ENCODE measurements around the gene CNOT11.

The CNOT11 gene

DNA sequence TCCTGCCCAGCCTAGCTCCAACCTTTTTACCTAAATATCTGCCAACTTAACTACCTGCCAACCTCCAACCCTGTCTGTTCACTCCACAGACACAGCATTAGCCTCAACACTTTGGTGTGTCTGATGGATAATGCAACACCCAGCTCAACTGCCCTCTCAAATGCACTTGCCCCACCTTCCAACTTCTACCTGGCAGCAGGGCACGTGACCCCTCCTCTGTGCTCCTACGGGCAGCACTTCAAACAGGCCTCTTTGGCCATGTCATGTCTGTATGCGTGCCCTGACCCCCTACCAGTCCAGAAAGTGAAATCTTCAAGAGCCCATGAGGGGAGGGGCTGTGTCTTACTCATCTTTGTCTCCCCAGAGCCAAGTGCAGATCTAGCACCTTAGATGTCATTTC, 30.3 kb downstream of the CNOT11 start:
- DNase-seq = no peak

DNA sequence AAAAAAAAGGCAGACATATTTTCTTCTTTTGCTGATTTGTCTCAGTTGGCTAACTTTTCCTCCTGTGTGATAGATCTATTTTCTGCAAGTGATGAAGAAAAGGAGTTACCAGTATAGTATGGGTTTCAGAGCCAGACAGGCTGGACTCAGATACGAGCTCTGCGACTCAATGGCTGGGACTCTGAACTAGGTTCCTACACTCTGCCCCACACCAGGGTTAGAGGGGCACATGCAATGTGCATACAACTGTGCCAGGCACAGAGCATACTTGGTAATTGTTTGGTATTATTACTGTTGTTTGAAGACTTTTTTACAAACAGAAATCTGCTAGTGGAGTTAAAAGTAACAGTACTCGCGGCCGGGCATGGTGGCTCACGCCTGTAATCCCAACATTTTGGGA, 34.0 kb downstream of the CNOT11 start:
- DNase-seq = no peak

DNA sequence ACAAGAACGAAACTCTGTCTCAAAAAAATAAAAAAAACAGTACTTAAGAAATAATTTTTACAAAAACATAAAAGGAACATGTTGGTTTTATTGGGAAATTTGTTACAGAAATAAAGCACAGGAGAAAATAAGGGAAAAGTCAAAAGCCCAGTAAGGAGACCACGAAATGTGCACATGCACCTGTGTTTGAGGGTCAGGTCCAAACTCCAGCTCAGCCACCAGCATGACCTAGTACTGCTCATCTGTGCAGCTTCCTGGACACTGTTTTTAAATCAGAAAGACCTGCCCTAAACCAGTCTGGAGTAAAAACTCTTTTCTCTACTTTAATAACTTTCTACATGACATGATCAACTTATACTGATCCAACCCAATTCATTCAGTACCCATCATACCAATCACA, 34.6 kb downstream of the CNOT11 start:
- no peak for DNase-seq

DNA sequence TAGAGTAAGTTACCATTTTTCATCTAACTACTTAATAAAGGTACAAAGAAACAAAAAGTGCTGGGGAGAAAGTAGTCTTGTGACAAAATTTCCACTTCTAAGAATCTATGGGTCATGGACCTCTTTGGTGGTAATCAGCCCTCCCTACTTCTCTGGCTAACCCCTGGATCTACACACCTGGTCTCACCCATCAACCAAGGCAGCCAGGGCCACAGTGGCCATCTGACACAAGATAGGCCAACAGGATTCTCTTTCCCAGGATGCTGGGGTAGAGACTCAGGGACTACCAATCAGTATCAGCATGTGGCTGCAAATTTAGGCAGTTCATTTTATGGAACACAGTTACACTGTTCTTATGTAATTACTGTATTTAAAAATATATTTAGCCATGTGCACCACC, 38.0 kb downstream of the CNOT11 start:
- DNase-seq = no peak

DNA sequence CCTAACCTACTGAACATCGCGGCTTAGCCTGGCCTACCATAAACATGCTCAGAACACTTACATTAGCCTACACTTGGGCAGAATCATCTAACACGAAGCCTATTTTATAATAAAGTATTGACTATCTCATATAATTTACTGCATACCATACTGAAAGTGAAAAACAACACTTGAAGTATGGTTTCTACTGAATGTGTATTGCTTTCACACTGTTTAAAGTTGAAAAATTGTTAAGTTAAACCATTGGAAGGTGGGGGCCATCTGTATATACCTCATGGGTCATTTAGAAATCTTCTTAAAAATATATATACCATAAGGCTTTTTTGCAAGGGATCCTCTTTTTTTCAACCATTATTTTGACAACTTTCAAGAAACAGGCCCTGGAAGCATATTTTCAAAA, 39.3 kb downstream of the CNOT11 start:
- no peak for DNase-seq

DNA sequence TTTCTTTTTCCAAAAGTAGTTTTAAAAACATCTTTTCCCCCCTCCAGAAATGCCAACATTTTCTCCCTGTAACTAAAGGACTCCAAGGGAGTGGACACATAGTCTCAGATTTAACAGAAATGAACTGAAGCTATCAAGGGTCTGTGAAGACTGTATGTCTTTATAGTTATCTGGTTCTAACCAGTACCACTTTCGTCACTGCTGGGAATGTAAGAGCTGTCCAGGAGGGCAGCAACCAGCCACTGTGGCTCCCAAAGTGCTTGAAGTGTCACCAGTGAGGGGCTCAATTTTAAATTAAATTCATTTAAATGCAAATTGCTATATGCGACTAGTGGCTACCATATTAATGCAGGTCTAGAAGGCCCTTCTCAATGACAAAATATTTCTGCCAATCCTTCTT, 40.9 kb downstream of the CNOT11 start:
- DNase-seq = no peak

DNA sequence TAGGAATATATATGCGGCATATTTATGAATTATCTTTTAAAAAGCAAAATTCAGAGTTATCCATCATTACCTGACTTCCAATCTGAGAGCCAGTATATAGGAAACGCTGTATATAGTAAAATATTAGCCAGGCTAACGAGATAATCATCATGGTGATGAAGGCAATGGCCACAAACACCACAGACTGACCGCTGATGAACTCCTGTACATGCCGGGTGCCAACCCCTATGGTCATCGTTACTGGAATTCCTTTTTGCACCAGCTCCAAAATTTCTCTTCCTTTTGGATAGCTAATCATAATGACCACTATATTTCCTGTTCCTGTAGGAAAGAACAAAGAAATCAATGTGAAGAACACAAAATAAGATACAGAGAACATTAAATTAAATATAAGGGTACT, 42.2 kb downstream of the CNOT11 start:
- DNase-seq = no peak

DNA sequence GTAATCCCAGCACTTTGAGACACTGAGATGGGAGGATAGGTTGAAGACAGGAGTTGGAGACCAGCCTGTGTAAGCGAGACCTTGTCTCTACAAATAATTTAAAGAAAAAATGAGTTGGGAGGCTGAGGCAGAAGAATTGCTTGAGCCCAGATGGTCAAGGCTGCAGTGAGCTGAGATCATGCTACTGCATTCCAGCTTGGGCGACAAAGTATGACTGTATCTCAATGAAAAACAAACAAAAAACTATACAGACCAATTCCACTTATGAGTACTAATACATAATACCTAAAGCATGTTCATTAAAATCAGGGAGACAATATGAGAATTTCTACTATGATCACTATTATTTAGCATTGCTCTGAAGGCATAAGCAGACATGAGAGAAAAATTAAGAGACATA, 43.2 kb downstream of the CNOT11 start:
- DNase-seq = no peak

DNA sequence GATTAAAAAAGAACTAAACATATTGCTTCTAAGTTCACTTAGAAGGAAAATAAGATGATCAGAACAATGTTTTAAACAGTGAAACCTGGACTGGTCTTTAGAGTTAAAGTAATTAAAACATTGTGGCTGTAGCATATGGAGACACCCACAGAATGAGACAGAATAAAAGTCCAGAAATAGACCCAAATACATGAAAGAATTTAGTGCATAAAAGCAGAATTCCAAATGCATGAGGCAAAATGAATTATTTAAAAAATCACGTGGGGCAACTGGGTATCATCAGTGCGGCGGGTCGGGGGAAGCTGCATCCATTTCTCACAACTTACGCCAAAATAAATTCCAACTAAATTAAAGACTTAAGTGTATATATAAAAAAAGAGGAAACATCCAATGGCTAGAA, 43.7 kb downstream of the CNOT11 start:
- no peak for DNase-seq

DNA sequence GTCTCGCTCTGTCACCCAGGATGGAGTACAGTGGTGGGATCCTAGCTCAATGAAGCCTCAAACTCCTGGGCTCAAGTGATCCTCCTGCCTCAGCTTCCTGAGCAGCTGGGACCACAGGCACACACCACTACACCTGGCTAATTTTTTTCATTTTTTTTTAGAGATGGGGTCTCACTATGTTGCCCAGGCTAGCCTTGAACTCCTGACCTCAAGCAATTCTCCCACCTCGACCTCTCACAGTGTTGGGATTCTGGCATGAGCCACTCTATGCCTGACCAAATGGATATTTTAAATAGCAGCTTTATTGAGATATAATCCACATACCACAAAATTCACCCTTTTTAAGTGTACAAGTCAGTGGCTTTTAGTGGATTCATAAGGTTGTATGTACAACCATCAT, 44.7 kb downstream of the CNOT11 start:
- DNase-seq = no peak

DNA sequence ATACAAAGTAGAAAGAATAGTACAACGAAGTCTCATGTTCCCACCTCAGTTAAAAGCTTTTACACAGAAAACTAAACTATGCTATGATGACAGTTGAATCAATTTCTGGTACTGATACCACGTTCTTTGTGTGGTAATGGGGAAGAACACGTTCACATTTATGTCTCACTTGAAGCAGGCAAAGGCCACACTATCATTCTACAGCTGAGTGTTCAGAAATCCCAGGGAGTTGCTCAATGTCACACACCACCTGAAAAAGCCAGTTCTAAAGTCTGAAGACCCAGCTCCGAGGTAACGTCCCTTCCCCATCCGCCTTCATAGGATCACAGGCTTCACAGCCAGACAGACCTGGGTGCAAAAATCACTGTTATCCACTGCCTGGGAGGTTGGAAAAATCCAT, 46.9 kb downstream of the CNOT11 start:
- no peak for DNase-seq

DNA sequence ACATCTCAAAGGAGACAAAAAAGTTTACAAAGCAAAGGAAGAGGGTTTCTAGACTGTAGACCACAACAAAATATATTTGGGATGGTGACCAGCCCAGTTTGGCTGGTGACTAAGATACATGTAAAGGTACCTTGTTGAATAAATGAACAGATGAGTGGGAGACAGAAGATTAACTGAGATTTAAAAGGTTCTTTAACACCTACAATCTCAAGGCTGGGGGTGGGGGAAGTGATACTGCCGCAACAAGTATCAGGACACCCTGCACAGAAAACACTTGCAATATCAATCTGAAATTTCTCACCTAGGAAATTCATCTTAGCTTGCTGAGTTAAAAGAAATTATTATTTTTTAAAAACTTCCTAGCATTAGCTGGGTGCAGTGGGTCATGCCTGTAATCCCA, 47.5 kb downstream of the CNOT11 start:
- no peak for DNase-seq

DNA sequence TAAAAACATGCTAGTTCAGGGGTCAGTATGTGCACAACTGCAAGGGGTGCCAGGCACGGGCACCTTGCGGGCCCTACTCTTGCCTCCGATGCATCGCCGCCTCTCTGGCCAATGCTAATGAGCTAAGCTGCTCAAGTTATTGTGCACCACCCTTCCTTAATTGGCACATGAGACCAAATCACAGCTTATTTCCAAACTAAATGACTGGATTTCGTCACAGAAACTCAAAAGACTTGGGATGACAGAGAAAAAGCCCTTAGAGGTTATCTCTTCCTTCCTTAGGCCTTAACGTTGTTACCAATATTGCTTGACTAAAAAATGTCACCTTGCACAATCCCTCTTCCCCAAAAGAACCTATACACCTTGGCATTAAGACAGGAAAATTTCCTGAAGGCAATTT, 48.1 kb downstream of the CNOT11 start:
- no peak for DNase-seq

DNA sequence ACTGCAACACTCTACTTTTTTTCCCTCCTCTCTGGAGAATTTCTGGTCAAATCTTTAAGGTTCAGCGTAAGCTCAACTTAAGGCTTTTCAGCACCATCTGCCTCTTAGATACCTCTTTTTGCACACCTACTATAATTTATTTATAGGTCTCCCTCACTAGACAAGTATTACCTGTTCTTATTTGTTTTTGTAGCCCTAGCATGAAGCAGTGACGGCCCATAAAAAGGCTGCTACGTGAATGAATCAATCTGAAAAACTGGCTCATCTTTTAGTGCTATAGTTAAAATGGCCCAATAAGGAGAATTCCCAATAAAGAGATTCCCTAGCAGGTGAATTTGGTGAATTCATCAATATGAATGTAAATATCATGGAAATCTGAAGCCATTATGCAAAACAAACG, 49.3 kb downstream of the CNOT11 start:
- no peak for DNase-seq

DNA sequence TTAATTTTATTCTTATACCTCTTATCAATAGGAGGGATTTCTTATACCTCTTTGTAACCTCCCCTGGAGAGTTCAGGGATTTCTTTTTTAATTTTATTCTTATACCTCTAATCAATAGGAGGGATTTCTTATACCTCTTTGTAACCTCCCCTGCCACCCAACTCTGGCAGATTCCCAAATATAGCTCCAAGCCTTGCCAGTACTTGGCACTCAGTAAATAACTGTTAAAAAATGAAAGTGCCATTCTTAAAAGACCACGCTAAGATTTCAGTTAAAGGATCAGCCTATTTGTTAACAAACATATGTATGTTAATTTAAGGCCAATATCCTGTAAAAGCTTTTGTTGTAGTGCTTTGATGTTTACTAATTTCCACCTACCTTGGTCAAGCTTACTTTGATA, 51.0 kb downstream of the CNOT11 start:
- DNase-seq = no peak

DNA sequence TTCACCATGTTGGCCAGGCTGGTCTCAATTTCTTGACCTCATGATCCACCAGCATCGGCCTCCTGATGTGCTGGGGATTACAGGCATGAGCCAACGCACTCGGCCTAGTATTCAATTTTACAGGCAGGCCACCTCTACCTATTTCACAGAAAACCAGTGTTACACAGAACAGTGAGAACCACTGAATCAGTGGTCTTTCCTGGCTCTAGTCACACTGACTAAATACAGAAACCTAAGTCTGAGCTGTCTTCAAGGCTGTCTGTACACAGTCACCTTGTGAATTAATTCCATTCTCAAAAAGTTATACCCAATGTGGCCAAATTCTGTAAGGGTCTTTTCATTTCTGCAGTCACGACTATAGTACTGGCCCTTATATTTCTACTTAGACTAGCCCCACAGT, 52.3 kb downstream of the CNOT11 start:
- DNase-seq = no peak

DNA sequence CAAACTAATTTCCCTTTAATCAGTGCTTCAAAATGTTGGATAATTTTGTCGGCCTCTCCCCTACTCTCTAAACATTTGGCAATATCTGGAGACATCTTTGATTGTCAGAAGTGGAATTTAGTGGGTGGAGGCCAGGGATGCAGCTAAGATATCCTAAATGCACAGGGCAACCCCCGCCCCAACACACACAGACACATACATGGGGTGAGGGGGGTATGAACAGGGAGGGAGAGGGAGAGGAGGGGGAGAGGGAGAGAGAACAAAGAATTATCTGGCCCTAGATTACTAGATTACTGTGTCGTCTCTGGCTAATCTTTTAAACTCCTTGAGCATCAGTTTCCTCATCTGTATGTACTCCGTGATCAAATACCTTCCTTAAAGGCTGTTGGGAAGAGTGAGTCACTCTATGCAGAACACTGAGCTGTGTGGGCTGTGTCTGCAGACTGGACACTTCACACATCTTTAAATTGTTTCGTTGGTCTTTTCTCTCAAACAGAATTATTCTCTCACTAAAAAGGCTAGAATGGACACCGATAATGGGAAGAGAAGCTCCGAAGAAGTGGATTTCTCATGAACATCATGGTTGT, 52.9 kb downstream of the CNOT11 start:
- no peak for DNase-seq

DNA sequence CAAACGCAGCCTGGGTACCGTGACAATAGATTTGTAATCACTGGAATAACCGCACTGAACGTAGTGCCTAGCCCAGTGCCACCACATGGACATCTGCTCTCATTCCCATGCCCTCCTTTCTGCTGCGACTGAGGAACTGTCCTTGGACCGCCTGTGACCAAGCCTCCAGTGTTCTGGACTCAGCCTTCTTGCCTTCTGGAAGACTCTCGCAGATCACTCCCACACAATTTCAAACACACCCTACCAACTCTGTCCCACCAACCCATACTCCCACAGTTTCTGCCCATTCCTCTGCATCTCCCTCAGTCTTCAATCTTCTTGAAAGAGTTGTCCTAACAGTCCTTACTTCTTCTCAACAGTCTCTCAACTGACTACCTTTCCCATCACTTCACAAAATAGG, 53.7 kb downstream of the CNOT11 start:
- no peak for DNase-seq

DNA sequence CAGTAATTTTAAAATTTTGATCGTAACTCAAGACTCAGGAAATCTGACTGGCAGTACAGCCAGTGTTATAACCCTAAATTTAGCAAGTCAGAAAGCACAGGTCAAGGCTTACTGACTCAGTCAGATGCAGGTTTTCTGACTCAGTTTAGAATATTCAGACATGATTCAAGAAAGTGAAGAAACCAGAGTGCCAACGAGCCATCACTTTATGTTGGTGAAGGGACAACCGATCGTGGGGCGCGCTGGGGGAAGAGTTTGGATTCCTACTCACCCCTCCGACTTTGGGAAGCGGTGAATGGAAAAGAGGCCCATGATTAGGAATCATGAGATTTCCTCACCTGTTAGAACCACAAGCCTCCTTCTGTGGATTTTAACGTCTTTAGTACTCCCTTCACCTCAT, 54.8 kb downstream of the CNOT11 start:
- DNase-seq = no peak

DNA sequence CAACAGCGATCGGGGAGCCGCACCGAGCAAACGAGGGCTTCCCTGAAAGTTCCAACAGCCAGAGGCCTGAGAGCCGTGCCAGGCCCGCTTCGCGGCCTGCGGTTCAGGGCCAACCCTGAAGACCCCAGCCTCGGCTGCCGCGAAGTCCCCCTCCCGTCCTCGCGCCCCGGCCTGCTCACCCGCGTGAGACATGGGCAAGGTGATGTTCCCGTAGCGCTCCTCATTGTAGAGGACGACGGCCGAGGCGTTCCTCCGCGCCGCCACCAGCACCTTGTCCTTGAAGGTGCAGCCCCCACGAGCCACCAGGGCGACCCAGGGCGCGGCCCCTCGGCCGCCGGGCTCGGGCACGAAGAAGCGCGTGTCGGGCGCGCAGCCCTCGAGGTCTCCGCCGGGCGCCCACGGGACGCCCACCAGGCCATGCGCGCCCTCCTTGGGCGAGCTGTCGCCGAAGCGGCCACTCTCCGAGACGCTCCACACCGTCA, 55.3 kb downstream of the CNOT11 start:
- DNase-seq = no peak

DNA sequence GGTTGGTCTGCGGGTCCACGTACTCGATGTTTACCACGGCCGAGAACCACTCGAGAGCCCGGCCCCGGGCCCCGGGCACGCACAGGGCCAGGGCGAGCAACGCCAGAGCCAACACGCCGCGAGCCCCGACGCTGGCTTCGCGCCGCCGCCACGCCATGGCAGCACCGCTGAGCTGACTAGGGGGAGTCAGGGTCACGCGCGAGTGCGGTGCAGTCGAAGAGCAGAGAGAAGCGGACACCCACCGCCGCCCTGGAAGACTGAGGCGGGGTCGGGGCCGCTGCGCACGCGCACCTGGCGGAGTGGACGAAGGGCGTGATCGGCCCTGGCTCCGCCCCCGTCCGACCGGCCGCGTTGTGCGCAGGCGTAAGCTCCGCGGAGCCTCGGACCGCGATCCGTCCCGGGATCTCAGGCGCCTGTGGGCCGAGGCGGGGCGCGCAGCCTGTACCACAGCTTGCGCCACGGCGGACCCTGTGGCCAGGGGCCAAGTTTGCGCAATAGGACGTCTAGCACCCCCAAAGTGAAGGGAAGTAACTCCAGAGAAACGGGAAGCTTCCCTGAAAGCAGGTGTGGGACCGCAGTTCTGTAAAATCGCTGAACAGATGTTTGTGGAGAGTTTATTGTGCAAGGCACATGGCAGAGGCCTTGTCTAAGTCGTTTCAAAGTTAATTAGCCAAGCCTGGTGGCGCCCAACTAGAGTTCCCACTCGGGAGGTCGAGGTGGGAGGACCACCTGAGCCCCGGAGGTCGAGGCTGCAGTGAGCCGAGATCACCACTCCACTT, 55.9 kb downstream of the CNOT11 start, which contains the start of gene RNF149:
TSS of gene RNF149 (minus strand) at position 270 of the 779 bp plus-strand sequence. CDS start at position 157, 113 bp downstream.
- DNase-seq = peak; percentile 58 to 67

DNA sequence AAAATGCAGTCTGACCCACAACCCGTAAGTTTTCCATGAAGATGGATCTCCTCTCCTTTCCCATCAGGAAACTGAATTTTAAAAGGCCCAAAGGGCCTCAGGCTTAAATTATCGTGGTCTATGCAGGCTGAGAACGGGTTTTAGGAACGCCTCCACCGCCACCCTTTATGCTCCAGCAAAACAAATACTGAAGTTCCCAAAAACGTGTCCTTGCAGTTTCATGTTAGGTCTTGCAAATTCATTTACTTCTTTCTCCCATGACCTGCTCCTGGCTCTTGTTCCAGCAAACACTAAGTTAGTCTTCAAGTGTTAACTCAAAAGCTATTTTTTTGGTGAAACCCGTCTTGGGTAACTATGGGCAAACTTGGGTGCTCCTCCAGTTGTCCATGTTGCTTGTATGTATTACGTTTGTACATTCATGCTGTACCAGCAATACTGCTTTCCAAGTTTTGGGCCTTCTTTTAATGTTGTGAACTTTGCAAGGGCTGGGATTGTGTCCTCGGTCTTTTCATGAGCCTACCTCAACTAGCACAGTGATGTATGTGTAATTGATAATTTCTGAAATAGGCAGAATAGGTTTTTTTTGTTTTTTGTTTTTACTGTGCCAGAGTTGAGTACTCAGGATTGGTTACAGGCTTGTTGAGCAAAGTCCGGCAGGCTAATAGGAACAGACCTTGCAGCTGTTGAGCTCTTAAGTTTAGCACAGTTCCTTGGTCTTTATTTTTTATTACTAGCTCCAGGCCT, 57.6 kb downstream of the CNOT11 start:
- DNase-seq = no peak

DNA sequence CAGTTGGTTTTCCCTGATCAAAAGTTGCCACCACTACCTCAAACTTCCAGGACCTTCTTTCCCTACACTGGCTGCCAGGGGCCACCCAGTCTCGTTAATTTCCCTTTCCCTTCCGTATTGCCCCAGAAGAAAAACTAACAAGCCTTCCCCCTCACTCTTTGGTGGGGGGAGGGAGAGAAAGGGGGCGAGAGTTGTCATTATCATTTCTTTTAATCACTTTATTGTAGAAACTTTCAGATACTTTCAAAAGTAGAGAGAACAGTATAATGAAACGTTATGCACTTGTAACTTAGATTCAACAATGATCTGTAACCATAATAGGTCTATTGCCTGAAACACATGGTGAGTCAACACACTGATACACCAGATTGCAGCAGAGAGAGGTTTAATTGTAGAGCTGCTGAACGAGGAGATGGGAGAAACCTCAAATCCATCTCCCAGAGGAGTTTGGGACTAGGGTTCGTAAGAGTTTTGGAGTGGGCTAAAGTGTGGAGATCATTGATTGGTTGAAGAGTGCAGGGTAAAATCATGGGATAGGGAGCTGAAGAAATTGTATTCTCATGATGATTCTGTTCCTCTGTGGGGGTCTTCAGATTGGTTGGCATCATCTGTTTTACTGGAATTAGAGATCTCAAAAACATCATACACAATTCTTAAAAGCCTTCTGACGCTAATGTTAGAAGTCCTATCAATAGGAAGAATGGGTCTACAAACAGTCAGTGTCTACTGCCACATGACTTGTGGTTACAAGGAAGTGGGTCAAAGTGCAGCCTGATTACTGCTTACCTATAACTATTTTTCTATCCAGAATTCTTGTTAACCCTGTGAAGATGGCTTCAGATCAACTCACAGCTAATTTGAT, 58.4 kb downstream of the CNOT11 start:
- no peak for DNase-seq

Data from NCI-H187 (cell line).